ENCODE data around the gene C1orf226.

DNA sequence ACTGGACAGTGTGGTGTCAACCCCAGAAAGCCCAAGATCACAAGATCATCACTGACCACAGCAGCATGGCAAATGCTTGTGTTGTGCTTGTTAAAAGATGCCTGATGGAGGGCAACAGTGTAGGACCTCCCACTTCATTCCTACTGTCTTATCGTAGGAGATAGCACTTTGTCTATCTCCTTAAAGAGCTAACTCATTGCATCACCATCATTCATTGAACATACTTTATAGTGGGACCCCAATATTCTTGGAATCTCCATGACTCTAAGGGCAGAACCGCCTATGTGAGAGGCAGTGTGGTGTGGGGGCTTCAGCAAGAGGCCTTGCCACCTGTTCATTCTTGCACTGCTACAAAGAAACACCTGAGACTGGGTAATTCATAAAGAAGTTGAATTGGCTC lies 35.4 kb downstream of the C1orf226 start:
- TF ChIP-seq, protein P1, sequence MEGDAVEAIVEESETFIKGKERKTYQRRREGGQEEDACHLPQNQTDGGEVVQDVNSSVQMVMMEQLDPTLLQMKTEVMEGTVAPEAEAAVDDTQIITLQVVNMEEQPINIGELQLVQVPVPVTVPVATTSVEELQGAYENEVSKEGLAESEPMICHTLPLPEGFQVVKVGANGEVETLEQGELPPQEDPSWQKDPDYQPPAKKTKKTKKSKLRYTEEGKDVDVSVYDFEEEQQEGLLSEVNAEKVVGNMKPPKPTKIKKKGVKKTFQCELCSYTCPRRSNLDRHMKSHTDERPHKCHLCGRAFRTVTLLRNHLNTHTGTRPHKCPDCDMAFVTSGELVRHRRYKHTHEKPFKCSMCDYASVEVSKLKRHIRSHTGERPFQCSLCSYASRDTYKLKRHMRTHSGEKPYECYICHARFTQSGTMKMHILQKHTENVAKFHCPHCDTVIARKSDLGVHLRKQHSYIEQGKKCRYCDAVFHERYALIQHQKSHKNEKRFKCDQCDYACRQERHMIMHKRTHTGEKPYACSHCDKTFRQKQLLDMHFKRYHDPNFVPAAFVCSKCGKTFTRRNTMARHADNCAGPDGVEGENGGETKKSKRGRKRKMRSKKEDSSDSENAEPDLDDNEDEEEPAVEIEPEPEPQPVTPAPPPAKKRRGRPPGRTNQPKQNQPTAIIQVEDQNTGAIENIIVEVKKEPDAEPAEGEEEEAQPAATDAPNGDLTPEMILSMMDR (IDR thresholded peaks at IDR 0.05; ENCODE audit: borderline replicate concordance, extremely low read depth, low read length, poor library complexity, severe bottlenecking): no peak
- no peak for TF ChIP-seq EZH2 (IDR thresholded peaks at IDR 0.05; ENCODE audit: borderline replicate concordance, low read depth, low read length, severe bottlenecking)
